Adrenal gland (tissue), 12 donors: Measurements from ENCODE around the gene NCKAP5. TPM values are rescaled to one million over a fixed set of nuclear protein-coding genes. Genes with fewer than 3 reads are reported as not detected.

ENCODE experiments used
- DNase-seq, 7 donors: peaks; one replicate each; pipeline ENCODE4 v3.0.0-alpha.2; 2019 to 2020
- H3K27ac ChIP-seq, 5 donors: fragments of 200-600 bp; sonication (generic) in 4 of 5; 1 replicate in 3 of 5; 2 replicates in 2 of 5; pipeline versions ENCODE4 v1.5.1 to v1.8.0; 2016 to 2020; ENCODE audit warnings: mild to moderate bottlenecking in 1 of 5
- H3K27me3 ChIP-seq: fragments of 200-600 bp; 2 replicates; pipeline ENCODE4 v1.8.0; 2021
- H3K36me3 ChIP-seq, 2 donors: fragments of 200-600 bp; replicated peaks in 1 of 2; 1 replicate in 1 of 2; 2 replicates in 1 of 2; pipeline versions ENCODE4 v1.5.1 to v1.8.0; 2018 to 2022
- H3K4me1 ChIP-seq, 2 donors: fragments of 200-600 bp; replicated peaks in 1 of 2; 1 replicate in 1 of 2; 2 replicates in 1 of 2; pipeline versions ENCODE4 v1.5.1 to v1.8.0; 2018 to 2021
- H3K4me3 ChIP-seq, 4 donors: fragments of 200-600 bp; sonication (generic) in 3 of 4; one replicate each; pipeline ENCODE4 v1.5.1; 2016 to 2018
- H3K9me3 ChIP-seq, 3 donors: fragments of 200-600 bp; sonication (generic) in 1 of 3; replicated peaks in 1 of 3; 1 replicate in 2 of 3; 2 replicates in 1 of 3; pipeline versions ENCODE4 v1.5.1 to v1.8.0; 2016 to 2021
- POLR2A ChIP-seq, 2 donors: fragments of 450-650 bp; IDR thresholded peaks; one replicate each; pipeline ENCODE4 v1.6.1; 2017; ENCODE audit warnings: antibody characterized with exemption in 2 of 2, mild to moderate bottlenecking in 2 of 2, moderate library complexity in 1 of 2
- WGBS, 4 donors: extraction: QIAGEN DNeasy Blood & Tissue Kit in 2 of 4; methylation state at CpG; one replicate each; pipeline versions ENCODE4 v1.1.5 to v1.1.7; 2013 to 2017; 5-methylcytosine and 5-hydroxymethylcytosine counted together
- intact Hi-C, 2 donors: fragments of 100-400 bp; cut with DNase I; formaldehyde crosslinking; loops; one replicate each; pipeline versions ENCODE4 v1.14.1 to v1.15.0; 2022 to 2023
- polyA plus RNA-seq, 3 donors: library from polyadenylated mRNA; stranded (reverse); fragments of 200-250 nt in 2 of 3; fragments of 350-450 nt in 1 of 3; fragmentation: Illumina TruSeq in 1 of 3; extraction: RNeasy Lipid Tissue Mini Kit (QIAGEN cat#74804) in 1 of 3; gene quantifications; one replicate each; pipeline ENCODE4 v1.2.3, GENCODE V29; 2013 to 2014
- total RNA-seq, 9 donors: library from RNA; depleted of rRNA in 4 of 9; stranded (reverse); fragments of >200 nt in 4 of 9; fragments of 120-200 nt in 1 of 9; fragmentation: NEBNext Ultra II Directional in 1 of 9; extraction: Animal tissue kit (Norgen Biotek cat#: 25700) in 1 of 9; gene quantifications; one replicate each; pipeline versions ENCODE4 v1.1.0 to v1.2.4, GENCODE V29; 2013 to 2023
- TF ChIP-seq, protein P1 (sequence below), 6 experiments: fragments of 450-650 bp in 4 of 6; fragments of 200-600 bp in 2 of 6; sonication (generic) in 1 of 6; IDR thresholded peaks; 1 replicate in 5 of 6; 2 replicates in 1 of 6; pipeline versions ENCODE4 v1.5.1 to v1.8.0; 2016 to 2021; ENCODE audit warnings: antibody characterized with exemption in 6 of 6, mild to moderate bottlenecking in 2 of 6, moderate library complexity in 1 of 6
- donor health status: healthy with polysubstance abuse.
- donor health status: Bipolar disorder and iron deficiency.
- donor health status: DM: yes; HTN: yes; CAD: no.
- donor health status: DM: no; HTN: no; CAD: no.
- donor health status: DM: no; HTN: no; CAD: no.
- donor health status: DM: yes; HTN: yes; CAD: no.

The NCKAP5 gene
- total and polyA plus RNA-seq, 12 donors = 0.06 to 3.1 (median 1.1) TPM

DNA sequence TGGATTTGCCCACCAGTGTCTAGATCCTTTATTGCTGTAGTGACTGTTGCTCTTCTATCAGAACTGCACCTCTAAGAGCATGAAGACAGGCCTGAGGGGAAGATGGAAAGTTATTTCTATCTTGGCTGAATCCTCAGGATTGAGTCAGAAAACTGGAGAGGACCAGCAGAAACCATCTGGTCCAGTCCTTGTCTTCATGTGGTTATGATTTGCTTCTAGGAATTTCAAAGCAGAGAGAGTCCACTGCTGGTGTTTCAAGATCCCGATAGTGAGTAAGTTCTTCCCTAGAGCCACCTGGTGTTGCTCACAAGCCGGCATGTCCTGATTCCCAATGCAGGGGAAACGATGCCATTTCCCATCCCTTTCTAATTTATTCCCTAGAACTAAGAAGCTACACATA, 84.2 kb downstream of the NCKAP5 start:
- 75 to 90% (median 84%) methylated on average over 3 of the region's 3 CpGs for WGBS, 4 donors
- DNase-seq = no peak
- TF ChIP-seq, protein P1, sequence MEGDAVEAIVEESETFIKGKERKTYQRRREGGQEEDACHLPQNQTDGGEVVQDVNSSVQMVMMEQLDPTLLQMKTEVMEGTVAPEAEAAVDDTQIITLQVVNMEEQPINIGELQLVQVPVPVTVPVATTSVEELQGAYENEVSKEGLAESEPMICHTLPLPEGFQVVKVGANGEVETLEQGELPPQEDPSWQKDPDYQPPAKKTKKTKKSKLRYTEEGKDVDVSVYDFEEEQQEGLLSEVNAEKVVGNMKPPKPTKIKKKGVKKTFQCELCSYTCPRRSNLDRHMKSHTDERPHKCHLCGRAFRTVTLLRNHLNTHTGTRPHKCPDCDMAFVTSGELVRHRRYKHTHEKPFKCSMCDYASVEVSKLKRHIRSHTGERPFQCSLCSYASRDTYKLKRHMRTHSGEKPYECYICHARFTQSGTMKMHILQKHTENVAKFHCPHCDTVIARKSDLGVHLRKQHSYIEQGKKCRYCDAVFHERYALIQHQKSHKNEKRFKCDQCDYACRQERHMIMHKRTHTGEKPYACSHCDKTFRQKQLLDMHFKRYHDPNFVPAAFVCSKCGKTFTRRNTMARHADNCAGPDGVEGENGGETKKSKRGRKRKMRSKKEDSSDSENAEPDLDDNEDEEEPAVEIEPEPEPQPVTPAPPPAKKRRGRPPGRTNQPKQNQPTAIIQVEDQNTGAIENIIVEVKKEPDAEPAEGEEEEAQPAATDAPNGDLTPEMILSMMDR (IDR thresholded peaks at IDR 0.05) = no peak
- TF ChIP-seq POLR2A (IDR thresholded peaks at IDR 0.05) = no peak
- Histone ChIP-seq H3K4me1 (no peaks in the 10 kb centered on the region), H3K27ac (no peak overlapping the region), H3K27me3 (no peaks in the 10 kb centered on the region), H3K36me3 (no peaks in the 10 kb centered on the region), H3K4me3 (no peak overlapping the region), H3K9me3 (no peaks in the 10 kb centered on the region)
- intact Hi-C loops = no loop called here

DNA sequence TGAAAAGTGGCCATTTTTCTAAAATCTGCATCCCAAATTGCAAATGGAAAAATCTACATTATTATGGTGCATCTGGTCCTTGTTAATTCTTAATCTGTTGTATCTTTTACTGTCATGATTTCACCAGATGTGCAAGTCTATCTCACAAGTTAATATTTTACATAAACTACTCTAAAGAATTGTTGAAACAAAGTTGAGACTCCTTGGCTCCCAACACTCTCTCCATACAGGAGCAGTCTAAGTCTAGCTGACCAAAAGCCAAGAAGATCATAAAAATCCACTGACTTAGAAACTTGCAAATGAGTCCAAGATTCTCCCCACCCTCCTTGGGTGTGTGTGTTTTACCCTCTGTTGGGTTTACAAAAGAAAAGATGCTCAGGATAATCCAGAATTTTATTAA, 85.1 kb downstream of the NCKAP5 start:
- no peak for DNase-seq
- Histone ChIP-seq H3K27me3 (no peaks in the 10 kb centered on the region), H3K9me3 (no peaks in the 10 kb centered on the region), H3K4me1 (no peaks in the 10 kb centered on the region), H3K4me3 (no peak overlapping the region), H3K27ac (no peak overlapping the region), H3K36me3 (no peaks in the 10 kb centered on the region)
- intact Hi-C loops = no loop called here
- TF ChIP-seq POLR2A (IDR thresholded peaks at IDR 0.05) = no peak
- TF ChIP-seq, protein P1 (IDR thresholded peaks at IDR 0.05) = no peak

DNA sequence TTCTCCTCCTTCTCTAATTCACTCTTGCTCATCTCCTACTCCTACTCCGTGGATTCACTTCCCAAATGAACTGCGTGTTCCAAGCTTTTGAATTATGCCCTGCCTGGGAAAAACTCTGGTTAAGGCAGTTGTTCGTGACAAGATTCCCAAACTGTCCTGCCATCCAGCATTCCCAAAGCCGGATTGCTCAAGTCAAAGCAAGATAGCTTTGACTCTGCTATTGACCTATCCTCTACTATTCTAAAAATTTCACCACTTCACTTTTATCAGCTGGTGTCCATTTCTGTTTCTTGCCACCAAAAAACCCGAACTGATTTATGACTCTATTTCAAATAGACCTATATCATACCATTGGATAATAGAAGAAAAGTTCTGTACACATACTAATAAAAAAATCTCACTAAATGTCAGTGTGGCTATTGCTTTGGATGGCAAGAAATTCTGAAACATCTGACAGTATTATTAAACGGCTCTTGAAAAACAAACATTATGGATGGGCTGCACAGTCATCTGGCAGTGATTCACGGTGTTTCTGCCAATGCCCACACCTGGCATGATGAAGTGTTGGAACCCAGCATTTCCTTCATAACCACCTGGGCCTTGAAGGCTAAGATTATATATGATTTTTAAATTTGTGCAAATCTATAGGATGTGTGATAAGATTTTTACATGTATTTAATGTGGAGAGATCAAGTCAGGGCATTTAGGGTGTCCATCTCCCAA, 87.4 kb downstream of the NCKAP5 start:
- Histone ChIP-seq H3K36me3 (no peaks in the 10 kb centered on the region), H3K27ac (no peak overlapping the region), H3K4me1 (no peaks in the 10 kb centered on the region), H3K4me3 (no peak overlapping the region), H3K9me3 (no peaks in the 10 kb centered on the region), H3K27me3 (no peaks in the 10 kb centered on the region)
- no peak for DNase-seq
- intact Hi-C loops = no loop called here
- TF ChIP-seq, protein P1 (IDR thresholded peaks at IDR 0.05) = no peak
- TF ChIP-seq POLR2A (IDR thresholded peaks at IDR 0.05) = no peak
- 71 to 84% (median 79%) methylated on average over 7 of the region's 7 CpGs for WGBS, 4 donors

DNA sequence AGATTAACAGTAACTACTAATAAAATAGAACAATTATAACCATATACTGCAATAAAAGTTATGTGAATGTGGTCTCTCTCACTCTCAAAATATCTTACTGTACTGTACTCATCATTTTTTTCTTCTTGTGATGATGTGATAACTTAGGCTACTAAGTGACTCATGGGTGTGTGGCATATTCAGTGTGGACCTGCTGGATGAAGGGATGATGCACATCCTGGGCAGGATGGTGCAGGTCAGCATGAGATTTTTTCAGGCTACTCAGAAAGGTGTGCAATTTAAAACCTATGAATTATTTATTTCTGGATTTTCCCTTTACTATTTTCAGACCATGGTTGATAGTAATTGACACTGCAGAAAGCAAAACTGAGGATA, 90.7 kb downstream of the NCKAP5 start:
- Histone ChIP-seq H3K4me1 (no peaks in the 10 kb centered on the region), H3K27ac (no peak overlapping the region), H3K4me3 (no peak overlapping the region), H3K27me3 (no peaks in the 10 kb centered on the region), H3K36me3 (no peaks in the 10 kb centered on the region), H3K9me3 (no peaks in the 10 kb centered on the region)
- intact Hi-C loops = no loop called here
- TF ChIP-seq, protein P1 (IDR thresholded peaks at IDR 0.05) = no peak
- DNase-seq = no peak
